Heart left ventricle (tissue), 16 donors: Measurements from ENCODE around the gene CACNA1G. TPM values are rescaled to one million over a fixed set of nuclear protein-coding genes. Genes with fewer than 3 reads are reported as not detected.
A peak's percentile ranks its signal among the peaks of the same experiment; 100 is the strongest.

Source experiments
- ATAC-seq, 4 donors: fragments of 200-7000 bp; cut with Tn5 transposase; one replicate each; pipeline ENCODE4 v1.9.1; 2020 to 2022; ENCODE audit warnings: moderate library complexity in 4 of 4, mild to moderate bottlenecking in 3 of 4, moderate number of reproducible peaks in 1 of 4
- DNase-seq, 5 donors: peaks; one replicate each; pipeline ENCODE4 v3.0.0-alpha.2; 2020
- H3K27ac ChIP-seq, 12 donors: fragments of 200-600 bp; sonication (generic) in 4 of 12; one replicate each; pipeline versions ENCODE4 v1.5.0 to v1.8.0; 2016 to 2022; ENCODE audit warnings: mild to moderate bottlenecking in 2 of 12
- H3K27me3 ChIP-seq, 9 donors: fragments of 200-600 bp; sonication (generic) in 2 of 9; one replicate each; pipeline versions ENCODE4 v1.5.1 to v1.8.0; 2016 to 2022; ENCODE audit warnings: mild to moderate bottlenecking in 3 of 9
- H3K36me3 ChIP-seq, 9 donors: fragments of 200-600 bp; sonication (generic) in 2 of 9; one replicate each; pipeline versions ENCODE4 v1.5.0 to v1.8.0; 2018 to 2022; ENCODE audit warnings: mild to moderate bottlenecking in 2 of 9
- H3K4me1 ChIP-seq, 12 donors: fragments of 200-600 bp; sonication (generic) in 4 of 12; one replicate each; pipeline versions ENCODE4 v1.5.0 to v1.8.0; 2016 to 2022; ENCODE audit warnings: mild to moderate bottlenecking in 3 of 12
- H3K4me3 ChIP-seq, 12 donors: fragments of 200-600 bp; sonication (generic) in 4 of 12; one replicate each; pipeline versions ENCODE4 v1.5.0 to v1.8.0; 2017 to 2022; ENCODE audit warnings: mild to moderate bottlenecking in 9 of 12, moderate library complexity in 4 of 12
- H3K9me3 ChIP-seq, 12 donors: fragments of 200-600 bp; sonication (generic) in 4 of 12; one replicate each; pipeline versions ENCODE4 v1.5.0 to v1.8.0; 2016 to 2022; ENCODE audit warnings: mild to moderate bottlenecking in 1 of 12
- CTCF ChIP-seq, 12 donors: fragments of 200-600 bp; sonication (generic) in 4 of 12; IDR thresholded peaks; one replicate each; pipeline versions ENCODE4 v1.5.0 to v1.8.0; 2018 to 2022; ENCODE audit warnings: antibody characterized with exemption in 12 of 12, mild to moderate bottlenecking in 5 of 12
- POLR2A ChIP-seq, 2 donors: fragments of 450-650 bp; IDR thresholded peaks; one replicate each; pipeline ENCODE4 v1.6.1; 2017; ENCODE audit warnings: antibody characterized with exemption in 2 of 2, mild to moderate bottlenecking in 2 of 2, moderate library complexity in 2 of 2
- WGBS, 4 donors: extraction: QIAGEN DNeasy Blood & Tissue Kit in 2 of 4; methylation state at CpG; one replicate each; pipeline versions ENCODE4 v1.1.5 to v1.1.7; 2013 to 2018; 5-methylcytosine and 5-hydroxymethylcytosine counted together
- intact Hi-C, 10 donors: fragments of 100-400 bp; cut with DNase I; formaldehyde crosslinking; loops; one replicate each; pipeline versions ENCODE4 v1.11.1 to v1.14.2; 2022
- polyA plus RNA-seq, 2 donors: library from polyadenylated mRNA; stranded (reverse); fragments of 200-250 nt; gene quantifications; one replicate each; pipeline ENCODE4 v1.2.3, GENCODE V29; 2013
- total RNA-seq, 9 donors: library from RNA; depleted of rRNA in 2 of 9; stranded (reverse); fragments of >200 nt in 2 of 9; fragmentation: NEBNext Ultra II Directional in 3 of 9; extraction: Animal tissue kit (Norgen Biotek cat#: 25700) in 3 of 9; gene quantifications; one replicate each; pipeline versions ENCODE4 v1.1.0 to v1.2.4, GENCODE V29; 2016 to 2023
- donor health status: ischemic (EF 13 %, LVEDD 7.1; RV severe dilation, severe dysfunction).
- donor health status: healthy with polysubstance abuse.
- donor health status: DM: no; HTN: yes; CAD: no.
- donor health status: DM: no; HTN: no; CAD: no.
- donor health status: ischemic (EF 25% LVEDD 6.9; RV normal size, moderate dysfunction).
- donor health status: ischemic (EF 25% LVEDD 5.7; RV mildly dilated, moderate dysfunction).
- donor health status: healthy.
- donor health status: DM: yes; HTN: yes; CAD: no.
- donor health status: ischemic (EF 35%, LVEDD 5.7; RV mildly dilated, moderate dysfunction).
- donor health status: nonischemic (EF 11% LVEDD 7.7; RV severe dilation, severe dysfunction).
- donor health status: DM: yes; HTN: yes; CAD: no.
- donor health status: PGD.
- donor health status: ischemic (EF 29% LVEDD 5.4; RV normal size, mild dysfunction).
- donor health status: nonischemic (EF 23%, LVEDD 6.1; RV moderate dilation, normal function).

CACNA1G gene
- total and polyA plus RNA-seq, 11 donors = 0.02 to 0.48 (median 0.13) TPM; not detected in 1

- ATAC-seq (no peak), DNase-seq (no peak)
- H3K4me3 ChIP-seq = peak overlapping the region in 10 of 12 donors; percentile 34 to 87 (median 68)
- intact Hi-C loops = loop anchor here in 9 of 10 donors (1.0 to 10.0 kb wide), 21 partner anchors 65 to 417 kb away; partner anchors contain the start of genes ANKRD40 (in 1 of the 9) and RSAD1 (in 1 of the 9)
- TF ChIP-seq POLR2A (IDR thresholded peaks at IDR 0.05) = no peak
- TF ChIP-seq CTCF (IDR thresholded peaks at IDR 0.05) = no peak
- 44 to 82% (median 70%) methylated on average over 4 to 5 of the region's 5 CpGs for WGBS, 4 donors
- peaks cover 0 to 19% (median 0%) of the 10 kb centered on the region in 9 donors for H3K36me3 ChIP-seq
- H3K27me3 ChIP-seq = peaks cover 0 to 2% (median 0%) of the 10 kb centered on the region in 9 donors
- peaks cover 0 to 33% (median 19%) of the 10 kb centered on the region in 12 donors for H3K4me1 ChIP-seq
- H3K27ac ChIP-seq = peak overlapping the region in 8 of 12 donors; percentile 74 to 94 (median 86)
- no peaks in the 10 kb centered on the region for H3K9me3 ChIP-seq
Observed at GRCh38 chr17:50547736-50548083, 12.8 kb upstream of the CACNA1G start.

GRCh38 chr17:50548831-50549230, 11.7 kb upstream of the CACNA1G start:
- intact Hi-C loops = loop anchor here in 9 of 10 donors (5.0 to 10.0 kb wide), 12 partner anchors 67 to 416 kb away; partner anchors contain the start of gene ANKRD40 (in 1 of the 9)

GRCh38 chr17:50549256-50549941, 11.1 kb upstream of the CACNA1G start:
- Histone ChIP-seq H3K4me1 (peaks cover 0 to 25% (median 15%) of the 10 kb centered on the region in 12 donors), H3K27ac (no peak overlapping the region), H3K36me3 (peaks cover 0 to 24% (median 0%) of the 10 kb centered on the region in 9 donors), H3K4me3 (no peak overlapping the region), H3K9me3 (no peaks in the 10 kb centered on the region), H3K27me3 (peaks cover 0 to 2% (median 0%) of the 10 kb centered on the region in 9 donors)
- TF ChIP-seq CTCF (IDR thresholded peaks at IDR 0.05) = no peak
- no peak for TF ChIP-seq POLR2A (IDR thresholded peaks at IDR 0.05)
- WGBS, 4 donors = 92 to 93% (median 92%) methylated on average over 19 of the region's 19 CpGs
- ATAC-seq = no peak
- DNase-seq = no peak
- intact Hi-C loops = loop anchor here in 9 of 10 donors (5.0 to 10.0 kb wide), 12 partner anchors 67 to 415 kb away; partner anchors contain the start of gene ANKRD40 (in 1 of the 9)

More at GRCh38 chr17:50548831-50549230, 11.7 kb upstream of the CACNA1G start:
- Histone ChIP-seq H3K27me3 (peaks cover 0 to 2% (median 0%) of the 10 kb centered on the region in 9 donors), H3K4me3 (no peak overlapping the region), H3K27ac (no peak overlapping the region), H3K36me3 (peaks cover 0 to 24% (median 0%) of the 10 kb centered on the region in 9 donors), H3K4me1 (peaks cover 0 to 25% (median 15%) of the 10 kb centered on the region in 12 donors), H3K9me3 (no peaks in the 10 kb centered on the region)
- DNase-seq (no peak), ATAC-seq (no peak)
- WGBS, 4 donors = 87 to 92% (median 89%) methylated on average over 14 to 18 of the region's 18 CpGs
- TF ChIP-seq CTCF (IDR thresholded peaks at IDR 0.05) = no peak
- no peak for TF ChIP-seq POLR2A (IDR thresholded peaks at IDR 0.05)

- DNase-seq (no peak), ATAC-seq (no peak)
- 90 to 96% (median 94%) methylated on average over 11 of the region's 11 CpGs for WGBS, 4 donors
- H3K9me3 ChIP-seq = no peaks in the 10 kb centered on the region
- no peak overlapping the region for H3K27ac ChIP-seq
- H3K4me1 ChIP-seq = peaks cover 0 to 25% (median 15%) of the 10 kb centered on the region in 12 donors
- no peak for TF ChIP-seq POLR2A (IDR thresholded peaks at IDR 0.05)
- TF ChIP-seq CTCF (IDR thresholded peaks at IDR 0.05) = no peak
- H3K27me3 ChIP-seq = peaks cover 0 to 2% (median 0%) of the 10 kb centered on the region in 9 donors
- intact Hi-C loops = loop anchor here (1.0 to 10.0 kb wide), 16 partner anchors 62 to 415 kb away; partner anchors contain the start of gene ANKRD40 (in 1 of the 10)
- no peak overlapping the region for H3K4me3 ChIP-seq
- H3K36me3 ChIP-seq = peaks cover 0 to 25% (median 0%) of the 10 kb centered on the region in 9 donors
Observed at GRCh38 chr17:50549969-50550368, 10.5 kb upstream of the CACNA1G start.
